Endothelial cell (in vitro differentiated cells): ENCODE measurements around the gene RNF34. TPM values are rescaled to one million over a fixed set of nuclear protein-coding genes. Genes with fewer than 3 reads are reported as not detected.

Experiments used
- DNase-seq: peaks from one replicate; pipeline ENCODE4 v3.0.0; 2021; ENCODE audit warnings: low spot score
- H3K27ac Mint-ChIP-seq: one replicate; pipeline ENCODE4 v1.8.0; 2021; ENCODE audit warnings: mixed read lengths, inconsistent platforms; ENCODE audit not compliant: unreplicated experiment
- H3K27me3 Mint-ChIP-seq: one replicate; pipeline ENCODE4 v1.8.0; 2021; ENCODE audit warnings: mild to moderate bottlenecking, moderate library complexity, mixed read lengths, inconsistent platforms; ENCODE audit not compliant: unreplicated experiment
- H3K36me3 Mint-ChIP-seq: one replicate; pipeline ENCODE4 v1.8.0; 2021; ENCODE audit warnings: mild to moderate bottlenecking, low read depth, mixed read lengths, inconsistent platforms; ENCODE audit not compliant: unreplicated experiment
- H3K4me1 Mint-ChIP-seq: one replicate; pipeline ENCODE4 v1.8.0; 2021; ENCODE audit warnings: mild to moderate bottlenecking, mixed read lengths, inconsistent platforms; ENCODE audit not compliant: unreplicated experiment
- H3K4me3 Mint-ChIP-seq: one replicate; pipeline ENCODE4 v1.8.0; 2021; ENCODE audit warnings: mild to moderate bottlenecking, mixed read lengths, inconsistent platforms; ENCODE audit not compliant: unreplicated experiment
- H3K9me3 Mint-ChIP-seq: one replicate; pipeline ENCODE4 v1.8.0; 2021; ENCODE audit warnings: mixed read lengths, inconsistent platforms; ENCODE audit not compliant: unreplicated experiment
- long read RNA-seq: library from polyadenylated mRNA; unstranded; transcript quantifications from one replicate; pipeline ENCODE4 v2.0.0, GENCODE V29; 2020; ENCODE audit not compliant: unreplicated experiment
- total RNA-seq: library from RNA; stranded (reverse); fragmentation: NEBNext Ultra II Directional; extraction: Animal tissue kit (Norgen Biotek cat#: 25700); gene quantifications from one replicate; pipeline ENCODE4 v1.2.1, GENCODE V29; 2021; ENCODE audit not compliant: unreplicated experiment
- TF ChIP-seq, protein P1 (sequence below): fragments of 200-600 bp; sonication (generic); IDR thresholded peaks from one replicate; pipeline ENCODE4 v1.5.0; 2021; ENCODE audit warnings: antibody characterized with exemption; ENCODE audit not compliant: unreplicated experiment

RNF34 gene, protein sequence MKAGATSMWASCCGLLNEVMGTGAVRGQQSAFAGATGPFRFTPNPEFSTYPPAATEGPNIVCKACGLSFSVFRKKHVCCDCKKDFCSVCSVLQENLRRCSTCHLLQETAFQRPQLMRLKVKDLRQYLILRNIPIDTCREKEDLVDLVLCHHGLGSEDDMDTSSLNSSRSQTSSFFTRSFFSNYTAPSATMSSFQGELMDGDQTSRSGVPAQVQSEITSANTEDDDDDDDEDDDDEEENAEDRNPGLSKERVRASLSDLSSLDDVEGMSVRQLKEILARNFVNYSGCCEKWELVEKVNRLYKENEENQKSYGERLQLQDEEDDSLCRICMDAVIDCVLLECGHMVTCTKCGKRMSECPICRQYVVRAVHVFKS
- total RNA-seq, result 46.5 TPM
- long read RNA-seq, transcript RNF34-201 (6 exons, 2,066 nt), result major isoform, 39 of 43 reads
- long read RNA-seq, partial matches to known transcripts, result 0 of 43 reads
- long read RNA-seq, other reads (novel, unspliced or antisense), result 3 of 43 reads

GRCh38 chr12:121399391-121400331 is at the start of gene RNF34:
Gene RNF34 (plus strand): TSS chr12:121400118. CDS start chr12:121400213, 95 bp downstream.
- peak within 1 kb of the TSS; percentile 99 for H3K27ac Mint-ChIP-seq
- no peaks in the 10 kb centered on the region for H3K9me3 Mint-ChIP-seq
- TF ChIP-seq, protein P1, sequence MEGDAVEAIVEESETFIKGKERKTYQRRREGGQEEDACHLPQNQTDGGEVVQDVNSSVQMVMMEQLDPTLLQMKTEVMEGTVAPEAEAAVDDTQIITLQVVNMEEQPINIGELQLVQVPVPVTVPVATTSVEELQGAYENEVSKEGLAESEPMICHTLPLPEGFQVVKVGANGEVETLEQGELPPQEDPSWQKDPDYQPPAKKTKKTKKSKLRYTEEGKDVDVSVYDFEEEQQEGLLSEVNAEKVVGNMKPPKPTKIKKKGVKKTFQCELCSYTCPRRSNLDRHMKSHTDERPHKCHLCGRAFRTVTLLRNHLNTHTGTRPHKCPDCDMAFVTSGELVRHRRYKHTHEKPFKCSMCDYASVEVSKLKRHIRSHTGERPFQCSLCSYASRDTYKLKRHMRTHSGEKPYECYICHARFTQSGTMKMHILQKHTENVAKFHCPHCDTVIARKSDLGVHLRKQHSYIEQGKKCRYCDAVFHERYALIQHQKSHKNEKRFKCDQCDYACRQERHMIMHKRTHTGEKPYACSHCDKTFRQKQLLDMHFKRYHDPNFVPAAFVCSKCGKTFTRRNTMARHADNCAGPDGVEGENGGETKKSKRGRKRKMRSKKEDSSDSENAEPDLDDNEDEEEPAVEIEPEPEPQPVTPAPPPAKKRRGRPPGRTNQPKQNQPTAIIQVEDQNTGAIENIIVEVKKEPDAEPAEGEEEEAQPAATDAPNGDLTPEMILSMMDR, result no peak
- DNase-seq, result peak; percentile 96
- peaks cover 3% of the 10 kb centered on the region for H3K36me3 Mint-ChIP-seq
- H3K27me3 Mint-ChIP-seq, result peaks cover 4% of the 10 kb centered on the region
- peak within 1 kb of the TSS; percentile 99 for H3K4me3 Mint-ChIP-seq
- H3K4me1 Mint-ChIP-seq, result peaks cover 17% of the 10 kb centered on the region

- H3K9me3 Mint-ChIP-seq, result no peaks in the 10 kb centered on the region
- H3K27me3 Mint-ChIP-seq, result peaks cover 2% of the 10 kb centered on the region
- TF ChIP-seq, protein P1, result no peak
- peak within 1 kb of the TSS; percentile 99 for H3K27ac Mint-ChIP-seq
- peak within 1 kb of the TSS; percentile 96 for H3K4me3 Mint-ChIP-seq
- peaks cover under 1% of the 10 kb centered on the region for H3K36me3 Mint-ChIP-seq
- peaks cover 9% of the 10 kb centered on the region for H3K4me1 Mint-ChIP-seq
- peak; percentile 82 for DNase-seq
Measured at GRCh38 chr12:121351820-121352681, 47.9 kb upstream of the RNF34 start, which contains the start of gene ANAPC5. Gene ANAPC5 (minus strand): TSS chr12:121352411. CDS start chr12:121352340, 71 bp downstream.

- TF ChIP-seq, protein P1, result no peak
- Mint-ChIP-seq H3K27me3 (peaks cover 2% of the 10 kb centered on the region), H3K36me3 (no peaks in the 10 kb centered on the region), H3K4me1 (peaks cover 9% of the 10 kb centered on the region), H3K27ac (peak overlapping the region; percentile 99), H3K4me3 (peak overlapping the region; percentile 96), H3K9me3 (no peaks in the 10 kb centered on the region)
- no peak for DNase-seq
Measured at GRCh38 chr12:121352682-121353018, 47.3 kb upstream of the RNF34 start.

DNA sequence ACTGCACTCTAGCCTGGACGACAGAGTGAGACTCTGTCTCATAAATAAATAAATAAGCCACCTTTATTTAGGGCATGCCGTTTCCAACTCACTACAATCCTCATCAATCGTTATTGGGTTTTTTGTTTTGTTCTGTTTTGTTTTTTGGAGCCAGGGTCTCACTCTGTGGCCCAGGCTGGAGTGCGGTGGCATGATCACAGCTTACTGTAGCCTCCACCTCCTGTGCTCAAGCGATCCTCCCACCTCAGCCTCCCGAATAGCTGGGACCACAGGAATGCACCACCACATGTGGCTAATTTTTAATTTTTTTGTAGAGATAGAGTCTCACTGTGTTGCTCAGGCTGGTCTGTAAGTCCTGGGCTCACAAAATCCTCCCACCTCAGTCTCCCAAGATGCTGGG is 44.1 kb upstream of the RNF34 start:
- Mint-ChIP-seq H3K9me3 (no peaks in the 10 kb centered on the region), H3K4me3 (no peak overlapping the region), H3K36me3 (no peaks in the 10 kb centered on the region), H3K27me3 (peaks cover 2% of the 10 kb centered on the region), H3K4me1 (peaks cover 8% of the 10 kb centered on the region), H3K27ac (no peak overlapping the region)
- DNase-seq, result no peak
- TF ChIP-seq, protein P1, result no peak
